GM21786 (cell line): ENCODE measurements around the gene DHX38.

Experiments
- ATAC-seq: cut with Tn5 transposase; IDR thresholded peaks from one replicate; pipeline ENCODE4 v1.9.1; 2021; ENCODE audit not compliant: unreplicated experiment

The DHX38 gene

DNA sequence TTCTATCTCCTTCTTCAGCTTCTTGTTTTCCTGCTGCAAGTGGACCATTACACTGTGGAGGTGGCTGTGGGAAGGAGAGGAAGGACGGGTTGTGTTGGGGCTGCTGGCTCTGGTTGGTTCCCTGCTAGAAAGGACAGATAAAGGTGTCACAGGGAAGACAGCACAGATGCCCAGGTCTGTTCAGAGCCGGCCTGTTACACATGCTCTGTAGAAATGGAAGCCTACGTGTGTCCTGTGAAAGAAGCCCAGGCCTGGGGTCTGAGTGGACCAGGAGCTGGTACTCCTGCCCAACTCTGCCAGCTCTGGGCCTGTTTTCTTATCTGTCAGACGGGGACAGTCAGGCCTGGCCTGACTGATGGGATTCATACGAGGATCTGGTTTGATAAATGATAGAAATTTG is 26.4 kb downstream of the DHX38 start:
- no peak for ATAC-seq

GRCh38 chr16:72122308-72122707 is 28.7 kb downstream of the DHX38 start:
- no peak for ATAC-seq

DNA sequence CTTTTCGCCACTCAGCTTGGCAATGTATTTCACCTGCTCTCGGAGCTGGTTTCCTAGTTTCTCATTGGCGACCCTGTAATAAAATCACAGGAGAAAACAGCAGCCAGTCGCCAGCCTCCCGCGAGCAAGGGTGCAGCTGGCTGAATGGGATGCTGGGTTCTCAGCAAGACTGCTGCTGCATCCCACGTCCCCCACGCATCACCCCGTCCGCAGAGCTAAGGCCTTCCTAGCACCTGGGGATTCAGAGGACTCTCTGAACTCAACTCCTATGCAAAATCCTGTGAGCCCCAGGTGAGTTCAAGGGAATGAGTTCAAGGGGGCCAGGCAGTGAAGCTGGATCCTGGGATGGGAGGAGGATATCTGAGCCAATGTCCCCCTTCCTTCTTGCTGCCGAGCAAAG is 29.3 kb downstream of the DHX38 start:
- no peak for ATAC-seq

GRCh38 chr16:72123426-72123825 is 29.8 kb downstream of the DHX38 start:
- ATAC-seq: no peak

DNA sequence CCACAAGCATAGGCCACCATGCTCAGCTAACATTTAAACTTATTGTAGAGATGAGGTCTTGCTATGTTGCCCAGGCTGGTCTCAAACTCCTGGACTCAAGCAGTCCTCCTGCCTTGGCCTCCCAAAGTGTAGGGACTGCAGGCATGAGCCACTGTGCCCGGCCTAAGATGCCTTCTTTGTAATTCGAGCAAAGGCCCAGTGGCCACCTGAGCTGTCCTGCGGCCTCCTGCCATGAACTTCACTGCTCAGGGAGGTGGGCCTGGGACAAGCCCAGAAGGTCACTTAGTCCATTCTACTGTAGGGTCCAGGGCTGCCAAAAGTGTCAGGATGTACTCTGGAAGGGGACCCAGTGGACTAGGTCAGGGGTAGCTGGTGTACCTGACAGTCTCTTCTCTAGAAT is 30.5 kb downstream of the DHX38 start:
- ATAC-seq: no peak

DNA sequence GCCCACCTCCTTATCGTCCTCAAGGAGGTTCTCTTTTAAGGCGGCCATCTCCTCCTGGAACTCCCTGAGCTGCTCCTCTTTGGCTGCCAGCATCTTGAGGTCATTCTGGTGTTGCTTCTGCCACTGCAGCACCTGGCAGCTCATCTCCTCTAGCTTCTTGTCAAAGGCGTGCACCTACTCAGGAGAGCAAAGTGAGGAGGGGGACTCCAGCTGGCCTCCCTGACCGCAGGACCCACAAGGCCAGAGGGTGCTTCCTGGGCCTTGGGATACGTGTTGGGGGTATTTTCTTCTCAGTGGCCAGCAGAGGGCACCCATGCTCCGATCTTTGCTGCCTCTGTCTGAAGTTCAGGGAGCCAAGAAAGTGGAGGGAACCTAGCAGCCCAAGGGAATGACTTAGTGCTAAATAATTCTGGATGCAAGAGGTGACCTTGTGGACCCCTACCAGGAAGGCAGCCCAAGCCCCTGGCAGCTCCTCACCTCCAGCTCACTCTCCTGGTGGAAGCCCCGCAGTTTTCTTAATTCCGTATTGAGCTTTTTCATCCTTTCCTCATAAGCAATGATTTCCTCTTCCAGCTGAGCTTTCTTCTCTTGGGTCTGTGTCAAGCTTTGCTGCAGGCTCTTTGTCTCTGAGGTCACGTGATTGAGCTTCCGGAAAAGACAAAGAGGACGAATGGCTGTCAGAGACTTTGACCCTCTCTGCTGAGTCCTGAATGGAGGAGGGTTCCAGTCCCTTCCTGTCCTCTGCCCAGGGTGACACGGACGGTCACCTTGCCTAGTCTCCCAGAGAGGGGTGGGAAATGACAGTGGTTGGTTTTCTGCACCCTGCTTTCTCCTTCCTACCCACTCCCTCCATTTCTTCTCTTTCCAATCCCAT is 31.4 kb downstream of the DHX38 start:
- ATAC-seq: peak; percentile 69

DNA sequence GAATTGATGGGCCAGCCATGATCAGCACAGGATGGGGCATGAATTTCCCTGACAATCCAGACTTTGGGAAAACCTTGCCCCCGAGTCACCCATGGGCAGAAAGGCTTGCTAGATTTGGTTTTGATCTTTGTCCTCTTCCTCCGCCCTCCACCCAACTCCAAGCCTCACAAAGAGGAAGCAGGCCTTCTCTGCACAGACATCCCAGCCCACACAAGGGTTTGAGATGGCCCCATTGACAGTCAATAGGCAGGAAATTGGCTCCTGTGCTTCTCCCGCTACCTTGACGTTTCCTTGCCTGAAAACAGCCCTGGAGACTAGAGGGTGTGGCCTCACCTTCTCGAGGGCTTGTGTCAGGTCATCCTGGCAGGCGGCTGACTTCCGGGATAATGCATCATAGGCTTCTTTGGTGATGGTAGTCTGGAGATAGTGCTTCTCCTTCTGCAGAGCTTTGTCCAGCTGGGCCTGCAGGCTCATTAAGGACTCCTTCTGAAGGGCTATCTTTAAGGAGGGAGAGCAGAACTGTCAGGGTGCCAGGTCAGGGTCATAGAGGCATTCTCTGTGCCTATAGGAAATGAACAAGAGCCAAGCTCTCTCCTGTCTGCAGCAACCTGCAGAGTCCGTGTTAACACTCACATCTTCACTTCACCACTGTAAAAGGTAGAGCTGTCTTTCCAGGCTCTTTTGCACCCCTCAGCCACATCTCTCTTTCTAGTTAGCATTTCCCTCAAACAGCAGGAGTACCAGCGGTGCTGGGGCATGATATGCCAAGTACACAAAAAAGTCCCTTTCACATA is 32.2 kb downstream of the DHX38 start:
- no peak for ATAC-seq

- no peak for ATAC-seq
Observed at GRCh38 chr16:72126429-72126765, 32.8 kb downstream of the DHX38 start.

GRCh38 chr16:72128701-72129100 is 35.1 kb downstream of the DHX38 start:
- ATAC-seq: no peak

DNA sequence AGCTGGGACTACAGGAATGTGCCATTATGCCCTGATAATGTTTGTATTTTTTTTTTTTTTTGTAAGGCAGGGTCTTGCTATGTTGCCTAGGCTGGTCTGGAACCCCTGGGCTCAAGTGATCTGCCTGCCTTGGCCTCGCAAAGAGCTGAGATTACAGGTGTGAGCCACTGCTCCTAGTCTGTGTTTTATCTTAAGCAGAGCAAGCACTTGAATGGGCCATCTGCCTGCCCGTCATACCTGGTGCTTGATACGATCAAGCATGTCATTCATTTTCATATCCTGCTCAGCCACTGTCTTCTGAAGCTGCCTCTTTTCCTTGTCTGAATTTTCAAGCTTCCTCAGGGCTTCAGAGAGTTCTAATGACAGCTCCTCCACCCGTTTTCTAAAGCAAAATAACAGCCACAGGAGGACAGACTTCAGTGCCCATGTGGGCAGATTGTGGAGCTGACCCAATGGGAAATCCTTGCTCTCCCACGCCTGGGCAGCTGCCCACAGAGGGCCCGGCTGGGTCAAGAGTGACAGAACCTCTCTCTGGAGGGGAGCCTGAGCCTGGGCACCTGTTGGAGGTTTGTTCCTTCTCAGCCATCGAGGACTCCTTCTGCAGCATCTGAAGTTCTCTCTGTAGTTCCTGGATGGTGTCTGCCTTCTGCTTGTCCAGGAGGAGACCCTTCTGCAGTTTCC is 36.5 kb downstream of the DHX38 start:
- ATAC-seq: no peak

DNA sequence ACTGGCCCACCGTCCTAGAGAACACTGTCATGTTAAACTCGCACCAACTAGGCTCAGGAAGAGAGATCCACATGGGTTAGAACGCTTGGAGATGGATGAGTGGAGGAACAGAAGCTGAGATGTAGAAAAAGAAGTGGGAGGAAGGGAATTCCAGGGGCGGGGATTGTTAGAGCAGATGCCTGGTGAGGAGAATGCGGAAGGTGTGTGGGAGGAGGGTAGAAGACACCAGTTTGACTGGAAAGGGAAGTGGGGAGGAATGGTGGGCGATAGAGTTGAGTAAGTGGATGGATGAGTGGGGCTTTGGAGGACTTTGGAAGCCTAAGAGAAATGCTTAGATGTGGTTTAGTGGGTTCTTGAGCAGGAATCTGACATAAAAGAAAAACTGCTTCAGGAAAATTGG is 37.4 kb downstream of the DHX38 start:
- ATAC-seq: no peak

GRCh38 chr16:72132726-72133125 is 39.1 kb downstream of the DHX38 start:
- ATAC-seq: no peak

DNA sequence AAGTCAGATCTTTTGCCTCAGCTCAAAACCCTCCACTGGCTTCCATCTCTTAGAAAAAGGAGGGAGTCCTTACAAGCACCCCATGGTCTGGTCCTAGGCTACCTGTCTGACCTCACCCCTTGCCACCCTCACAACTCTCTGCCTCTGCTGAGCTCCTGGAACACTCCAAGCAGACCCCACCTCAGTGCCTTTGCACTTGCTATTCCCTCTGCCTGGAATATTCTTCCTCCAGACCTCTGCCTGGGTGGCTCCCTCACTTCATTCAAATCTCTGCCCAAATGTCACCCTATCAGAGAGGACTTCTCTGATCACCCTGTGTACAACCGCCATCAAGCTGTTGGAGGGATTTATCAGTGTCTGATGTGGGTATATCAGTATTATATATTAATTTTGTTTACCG is 40.9 kb downstream of the DHX38 start:
- ATAC-seq: no peak

GRCh38 chr16:72137380-72138063 is 43.9 kb downstream of the DHX38 start:
- no peak for ATAC-seq

DNA sequence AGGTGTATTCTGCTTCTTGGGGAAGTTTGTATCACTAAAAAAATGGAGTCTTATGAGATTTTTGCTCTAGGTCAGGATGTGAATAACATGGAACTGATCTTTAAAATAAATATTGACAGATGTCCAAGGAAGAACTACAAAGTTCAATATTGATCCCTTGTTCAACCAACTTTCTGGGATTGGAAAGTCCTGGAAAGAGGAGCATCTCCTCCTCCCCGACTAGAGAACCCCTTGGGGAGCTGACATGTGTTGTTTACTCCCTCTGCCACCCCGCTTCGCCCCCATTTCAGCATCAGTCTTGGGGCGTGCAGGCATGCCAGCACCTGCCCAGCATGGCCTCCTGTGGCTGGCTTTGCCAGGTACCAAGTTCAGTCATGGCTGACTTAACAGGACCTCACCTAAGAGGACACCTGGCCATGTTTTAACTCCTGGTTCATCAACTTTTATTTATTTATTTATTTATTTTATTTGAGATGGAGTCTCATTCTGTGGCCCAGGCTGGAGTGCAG is 44.5 kb downstream of the DHX38 start:
- no peak for ATAC-seq

GRCh38 chr16:72139908-72140307 is 46.3 kb downstream of the DHX38 start:
- ATAC-seq: no peak

- ATAC-seq: no peak
Observed at GRCh38 chr16:72142476-72142875, 48.8 kb downstream of the DHX38 start.

DNA sequence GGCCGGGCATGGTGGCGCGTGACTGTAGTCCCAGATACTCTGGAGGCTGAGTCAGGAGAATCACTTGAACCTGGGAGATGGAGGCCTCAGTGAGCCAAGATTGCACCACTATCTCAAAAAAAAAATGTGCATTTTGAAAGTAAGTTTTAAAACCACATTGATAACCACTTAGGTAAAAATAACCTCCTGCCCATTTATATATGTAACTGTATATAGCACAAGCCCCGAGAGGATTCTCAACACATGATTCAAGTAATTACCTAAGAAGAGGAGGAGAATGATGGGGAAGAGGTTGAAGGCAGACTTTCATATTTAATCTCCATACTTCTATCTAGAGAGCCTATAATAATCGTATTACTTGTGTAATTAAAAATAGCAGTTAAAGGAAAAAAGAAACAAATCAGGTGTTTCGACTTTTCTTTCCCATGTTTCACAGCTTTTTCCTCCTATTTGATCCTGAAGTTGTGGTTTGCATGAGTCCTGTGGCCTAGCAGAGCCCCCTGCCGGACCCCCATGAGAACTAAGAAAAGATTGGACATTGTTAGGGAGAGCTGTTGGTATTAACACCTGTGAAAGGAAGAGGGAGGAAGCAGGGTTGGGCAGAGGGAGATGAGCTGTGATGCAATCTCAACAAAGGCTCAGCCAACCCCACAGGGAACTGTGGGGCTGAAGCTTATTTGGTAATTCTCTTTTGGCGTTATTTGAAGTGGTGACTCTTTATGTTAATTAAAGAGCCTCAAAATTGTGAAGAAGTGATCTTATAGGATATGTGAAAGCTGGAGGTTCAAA is 56.2 kb downstream of the DHX38 start:
- ATAC-seq: no peak

GRCh38 chr16:72159386-72159785 is 65.7 kb downstream of the DHX38 start:
- ATAC-seq: no peak

GRCh38 chr16:72159801-72160200 is 66.2 kb downstream of the DHX38 start:
- no peak for ATAC-seq
